ENCODE data around the gene STX8. TPM values are rescaled to one million over a fixed set of nuclear protein-coding genes. Genes with fewer than 3 reads are reported as not detected.

STX8 gene
- total RNA-seq, 1 experiment from 2014 or later, result 109 TPM

- H3K27me3 ChIP-seq (replicated peaks), result no peaks in the 10 kb centered on the region
- H3K36me3 ChIP-seq, result no peaks in the 10 kb centered on the region
- H3K4me3 ChIP-seq, result no peak overlapping the region
- no peak overlapping the region for H3K27ac ChIP-seq
- no peak for DNase-seq (ENCODE audit: low read depth in 1 of 2, low spot score in 2 of 2)
- H3K9me3 ChIP-seq (replicated peaks), result no peaks in the 10 kb centered on the region
- H3K4me1 ChIP-seq (replicated peaks), result peaks cover 31% of the 10 kb centered on the region
These were observed 346.3 kb downstream of the STX8 start for GRCh38 chr17:9229160-9229825.

- peak overlapping the region; percentile 45 for H3K27ac ChIP-seq
- H3K4me1 ChIP-seq (replicated peaks), result peaks cover 31% of the 10 kb centered on the region
- no peaks in the 10 kb centered on the region for H3K9me3 ChIP-seq (replicated peaks)
- no peak overlapping the region for H3K4me3 ChIP-seq
- DNase-seq (ENCODE audit: low read depth in 1 of 2, low spot score in 2 of 2), result peak in 1 of 2 experiments; percentile 69
- H3K36me3 ChIP-seq, result no peaks in the 10 kb centered on the region
- H3K27me3 ChIP-seq (replicated peaks), result no peaks in the 10 kb centered on the region
These were observed 347.0 kb downstream of the STX8 start for GRCh38 chr17:9228408-9229159.

- Histone ChIP-seq H3K36me3 (no peaks in the 10 kb centered on the region), H3K4me3 (no peak overlapping the region), H3K27ac (peak overlapping the region; percentile 45), H3K9me3 (replicated peaks) (no peaks in the 10 kb centered on the region), H3K27me3 (replicated peaks) (no peaks in the 10 kb centered on the region), H3K4me1 (replicated peaks) (peaks cover 31% of the 10 kb centered on the region)
- DNase-seq (ENCODE audit: low read depth in 1 of 2, low spot score in 2 of 2), result no peak
These were observed 347.7 kb downstream of the STX8 start for GRCh38 chr17:9227819-9228407.

DNA sequence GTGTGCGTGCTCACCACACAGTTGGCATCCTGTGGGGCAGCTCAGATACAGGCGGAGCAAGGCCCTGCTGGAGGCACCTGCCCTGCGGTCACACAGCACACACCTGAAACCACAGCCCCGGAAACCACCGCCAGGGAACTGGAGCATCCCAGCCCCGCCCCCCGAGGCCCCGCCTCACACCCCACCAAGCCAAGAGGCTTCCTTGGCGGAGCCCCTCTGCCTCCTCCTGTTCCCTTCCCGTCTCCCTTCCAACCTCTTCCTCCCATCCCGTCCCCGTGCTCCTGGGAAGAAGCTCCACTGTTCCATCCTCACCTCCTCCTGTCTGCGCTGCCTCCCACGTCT lies 348.9 kb downstream of the STX8 start:
- Histone ChIP-seq H3K27ac (no peak overlapping the region), H3K4me3 (no peak overlapping the region), H3K27me3 (replicated peaks) (no peaks in the 10 kb centered on the region)

GRCh38 chr17:9226130-9226793 lies 349.4 kb downstream of the STX8 start:
- Histone ChIP-seq H3K4me1 (replicated peaks) (peaks cover 31% of the 10 kb centered on the region), H3K27ac (no peak overlapping the region), H3K36me3 (no peaks in the 10 kb centered on the region), H3K27me3 (replicated peaks) (no peaks in the 10 kb centered on the region), H3K9me3 (replicated peaks) (no peaks in the 10 kb centered on the region), H3K4me3 (no peak overlapping the region)
- no peak for DNase-seq (ENCODE audit: low read depth in 1 of 2, low spot score in 2 of 2)

More for the DNA sequence above, 348.9 kb downstream of the STX8 start:
- Histone ChIP-seq H3K36me3 (no peaks in the 10 kb centered on the region), H3K9me3 (replicated peaks) (no peaks in the 10 kb centered on the region), H3K4me1 (replicated peaks) (peaks cover 31% of the 10 kb centered on the region)
- no peak for DNase-seq (ENCODE audit: low read depth in 1 of 2, low spot score in 2 of 2)

DNA sequence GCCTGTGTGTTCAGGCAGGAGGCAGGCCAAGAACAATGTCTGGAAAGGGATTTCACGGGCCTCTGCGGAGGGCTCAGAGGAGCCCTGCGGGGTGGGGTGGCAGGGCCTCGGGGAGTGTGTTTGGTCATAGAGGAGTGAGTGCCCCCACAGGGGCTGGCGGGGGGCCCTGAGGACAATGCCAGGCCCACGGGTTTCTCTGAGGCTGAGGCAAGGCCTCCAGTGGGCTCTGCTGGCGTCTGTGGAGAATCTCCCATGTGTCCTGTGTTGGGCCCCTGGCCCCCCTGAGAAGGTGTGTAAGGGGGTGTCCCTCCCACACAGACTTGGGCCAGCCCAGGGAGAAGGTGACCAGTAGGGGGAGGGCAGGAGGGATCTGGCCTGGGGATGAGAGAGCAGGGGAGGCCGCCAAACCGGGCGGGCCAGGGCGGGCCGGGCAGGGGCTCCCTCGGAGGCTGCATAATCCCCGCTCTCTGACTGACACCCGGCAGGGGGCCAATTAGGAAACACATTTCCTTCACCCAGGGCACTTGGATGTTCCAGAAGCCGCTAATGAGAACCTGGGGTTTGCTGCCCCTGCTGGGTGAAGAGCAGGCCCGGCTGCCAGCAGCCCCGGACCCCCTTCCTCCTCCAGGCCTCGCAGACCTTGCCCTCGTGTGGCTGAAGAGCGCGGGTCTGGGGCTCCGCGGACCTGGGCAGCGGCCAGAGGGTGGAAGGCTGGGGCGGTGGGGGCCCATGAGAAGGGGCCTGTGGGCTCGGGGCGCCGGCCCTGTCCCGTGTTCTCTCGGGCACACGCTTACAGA lies 350.1 kb downstream of the STX8 start:
- no peak for DNase-seq (ENCODE audit: low read depth in 1 of 2, low spot score in 2 of 2)
- H3K9me3 ChIP-seq (replicated peaks), result no peaks in the 10 kb centered on the region
- no peaks in the 10 kb centered on the region for H3K27me3 ChIP-seq (replicated peaks)
- H3K36me3 ChIP-seq, result no peaks in the 10 kb centered on the region
- no peak overlapping the region for H3K4me3 ChIP-seq
- no peak overlapping the region for H3K27ac ChIP-seq
- H3K4me1 ChIP-seq (replicated peaks), result peaks cover 28% of the 10 kb centered on the region

GRCh38 chr17:9224485-9224884 lies 351.1 kb downstream of the STX8 start:
- Histone ChIP-seq H3K27ac (no peak overlapping the region), H3K4me1 (replicated peaks) (peaks cover 18% of the 10 kb centered on the region), H3K27me3 (replicated peaks) (no peaks in the 10 kb centered on the region), H3K36me3 (no peaks in the 10 kb centered on the region), H3K9me3 (replicated peaks) (no peaks in the 10 kb centered on the region), H3K4me3 (no peak overlapping the region)
- DNase-seq (ENCODE audit: low read depth in 1 of 2, low spot score in 2 of 2), result no peak

GRCh38 chr17:9223531-9223930 lies 352.1 kb downstream of the STX8 start:
- H3K9me3 ChIP-seq (replicated peaks), result no peaks in the 10 kb centered on the region
- no peaks in the 10 kb centered on the region for H3K36me3 ChIP-seq
- no peaks in the 10 kb centered on the region for H3K27me3 ChIP-seq (replicated peaks)
- no peak overlapping the region for H3K4me3 ChIP-seq
- no peak overlapping the region for H3K27ac ChIP-seq
- DNase-seq (ENCODE audit: low read depth in 1 of 2, low spot score in 2 of 2), result no peak
- H3K4me1 ChIP-seq (replicated peaks), result peaks cover 8% of the 10 kb centered on the region

- no peak for DNase-seq (ENCODE audit: low read depth in 1 of 2, low spot score in 2 of 2)
- H3K4me3 ChIP-seq, result no peak overlapping the region
- H3K27me3 ChIP-seq (replicated peaks), result no peaks in the 10 kb centered on the region
- no peak overlapping the region for H3K27ac ChIP-seq
- H3K4me1 ChIP-seq (replicated peaks), result peaks cover 17% of the 10 kb centered on the region
- H3K36me3 ChIP-seq, result no peaks in the 10 kb centered on the region
- no peaks in the 10 kb centered on the region for H3K9me3 ChIP-seq (replicated peaks)
These were observed 353.8 kb downstream of the STX8 start for GRCh38 chr17:9221922-9222180.

DNA sequence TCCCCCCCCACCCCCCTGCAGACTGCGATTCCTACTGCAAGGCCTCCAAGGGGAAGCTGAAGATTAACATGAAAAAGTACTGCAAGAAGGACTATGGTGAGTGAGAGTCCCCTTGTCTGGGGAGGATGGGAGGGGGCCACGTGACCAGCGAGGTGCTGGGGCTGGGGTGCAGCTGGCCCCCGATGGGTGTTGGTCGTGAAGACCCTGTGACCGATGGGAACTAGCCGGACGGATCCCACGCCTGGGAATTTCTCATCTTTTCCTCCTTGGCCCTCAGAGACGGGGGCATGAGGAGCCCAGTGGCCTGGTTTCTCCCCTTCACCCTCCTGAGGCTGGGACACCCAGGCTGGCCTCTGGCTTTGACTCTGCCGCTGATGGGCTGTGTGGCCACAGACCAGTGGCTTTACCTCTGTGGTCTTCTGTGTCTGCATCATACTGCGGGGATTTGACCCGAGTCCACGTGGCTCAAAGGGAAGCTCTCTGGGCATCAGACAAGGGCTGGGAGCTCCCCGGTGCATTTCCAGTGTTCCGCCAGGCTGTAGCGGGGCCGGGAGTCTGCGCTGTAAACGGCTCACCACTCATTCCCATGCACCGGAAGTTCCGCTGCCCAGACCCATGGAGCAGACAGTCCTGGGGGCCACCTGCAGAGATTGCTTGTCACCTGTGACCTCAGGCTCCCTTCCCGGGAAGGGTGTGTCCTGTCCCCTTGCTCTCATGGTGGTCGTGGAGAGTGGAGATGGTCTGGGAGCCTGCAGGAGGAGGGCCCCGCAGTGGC lies 354.3 kb downstream of the STX8 start:
- DNase-seq (ENCODE audit: low read depth in 1 of 2, low spot score in 2 of 2), result no peak
- Histone ChIP-seq H3K9me3 (replicated peaks) (peaks cover 5% of the 10 kb centered on the region), H3K4me3 (no peak overlapping the region), H3K36me3 (no peaks in the 10 kb centered on the region), H3K4me1 (replicated peaks) (peaks cover 20% of the 10 kb centered on the region), H3K27me3 (replicated peaks) (no peaks in the 10 kb centered on the region), H3K27ac (no peak overlapping the region)

- H3K36me3 ChIP-seq, result no peaks in the 10 kb centered on the region
- H3K9me3 ChIP-seq (replicated peaks), result peaks cover 9% of the 10 kb centered on the region
- no peak for DNase-seq (ENCODE audit: low read depth in 1 of 2, low spot score in 2 of 2)
- no peaks in the 10 kb centered on the region for H3K27me3 ChIP-seq (replicated peaks)
- no peak overlapping the region for H3K4me3 ChIP-seq
- no peak overlapping the region for H3K27ac ChIP-seq
- H3K4me1 ChIP-seq (replicated peaks), result peaks cover 20% of the 10 kb centered on the region
These were observed 355.0 kb downstream of the STX8 start for GRCh38 chr17:9220398-9221146.

GRCh38 chr17:9219631-9220397 lies 355.8 kb downstream of the STX8 start:
- no peak overlapping the region for H3K27ac ChIP-seq
- H3K9me3 ChIP-seq (replicated peaks), result peaks cover 9% of the 10 kb centered on the region
- peaks cover 20% of the 10 kb centered on the region for H3K4me1 ChIP-seq (replicated peaks)
- no peak for DNase-seq (ENCODE audit: low read depth in 1 of 2, low spot score in 2 of 2)
- H3K4me3 ChIP-seq, result no peak overlapping the region
- no peaks in the 10 kb centered on the region for H3K27me3 ChIP-seq (replicated peaks)
- no peaks in the 10 kb centered on the region for H3K36me3 ChIP-seq
